Activated CD8-positive, alpha-beta memory T cell treated with anti-CD3 and anti-CD28 coated beads, Interleukin-2, amount 10 ng/mL, durations not matched to agents 7 days and 5 days (primary cell): ENCODE results near the gene SLC44A2. TPM values are rescaled to one million over a fixed set of nuclear protein-coding genes. Genes with fewer than 3 reads are reported as not detected.

Experiments
- ATAC-seq: fragments of 150-1000 bp; cut with Tn5 transposase; one replicate; pipeline ENCODE4 v1.10.0; 2021; ENCODE audit warnings: moderate library complexity
- CTCF ChIA-PET: fragments of 350-600 bp; sonication (Branson Sonifier 250); formaldehyde crosslinking; loops from one replicate; lab custom pipeline; 2021; ENCODE audit warnings: antibody characterized with exemption; lab: Charles Lee
- DNase-seq: peaks from one replicate; pipeline ENCODE4 v3.0.0-alpha.2; 2020
- H3K27ac Mint-ChIP-seq: one replicate; pipeline ENCODE4 v1.8.0; 2021; ENCODE audit warnings: mild to moderate bottlenecking, mixed read lengths
- H3K27me3 Mint-ChIP-seq: one replicate; pipeline ENCODE4 v1.8.0; 2021; ENCODE audit warnings: mixed read lengths
- H3K36me3 Mint-ChIP-seq: one replicate; pipeline ENCODE4 v1.8.0; 2021; ENCODE audit warnings: mild to moderate bottlenecking, mixed read lengths
- H3K4me1 Mint-ChIP-seq: one replicate; pipeline ENCODE4 v1.8.0; 2021; ENCODE audit warnings: mixed read lengths
- H3K4me3 Mint-ChIP-seq: one replicate; pipeline ENCODE4 v1.8.0; 2021; ENCODE audit warnings: mild to moderate bottlenecking, moderate library complexity, mixed read lengths
- H3K9me3 Mint-ChIP-seq: one replicate; pipeline ENCODE4 v1.8.0; 2022; ENCODE audit warnings: low read depth, mixed read lengths
- total RNA-seq, 2 experiments: library from RNA; stranded (reverse); gene quantifications; one replicate each; pipeline ENCODE4 v1.2.3, GENCODE V29; 2021

SLC44A2 gene
- total RNA-seq, 2 experiments from 2014 or later = 83.4 to 86.8 TPM

GRCh38 chr19:10691178-10691881, 66.0 kb downstream of the SLC44A2 start:
- DNase-seq = no peak
- Mint-ChIP-seq H3K9me3 (no peaks in the 10 kb centered on the region), H3K27ac (no peak overlapping the region), H3K4me1 (peaks cover 10% of the 10 kb centered on the region), H3K4me3 (no peak overlapping the region), H3K27me3 (peaks cover 3% of the 10 kb centered on the region), H3K36me3 (peaks cover 27% of the 10 kb centered on the region)
- CTCF ChIA-PET = interaction anchor here (1.1 to 1.5 kb wide), 3 partner anchors 8 to 48 kb away, joined by 3 to 4 read pairs (median 3); no protein-coding TSS in a partner anchor
- ATAC-seq = no peak

- H3K4me3 Mint-ChIP-seq = no peak overlapping the region
Observed at GRCh38 chr19:10691883-10692282, 66.5 kb downstream of the SLC44A2 start.

GRCh38 chr19:10692673-10693264, 67.4 kb downstream of the SLC44A2 start:
- Mint-ChIP-seq H3K27ac (no peak overlapping the region), H3K9me3 (no peaks in the 10 kb centered on the region), H3K36me3 (peaks cover 23% of the 10 kb centered on the region), H3K27me3 (peaks cover 12% of the 10 kb centered on the region), H3K4me1 (peaks cover 14% of the 10 kb centered on the region), H3K4me3 (no peak overlapping the region)
- no peak for DNase-seq
- ATAC-seq = no peak
- CTCF ChIA-PET = interaction anchor here (0.8 to 1.5 kb wide), 5 partner anchors 10 to 49 kb away, joined by 3 to 6 read pairs (median 3); no protein-coding TSS in a partner anchor

More at GRCh38 chr19:10691883-10692282, 66.5 kb downstream of the SLC44A2 start:
- Mint-ChIP-seq H3K27ac (no peak overlapping the region), H3K27me3 (peaks cover 5% of the 10 kb centered on the region), H3K36me3 (peaks cover 25% of the 10 kb centered on the region), H3K9me3 (no peaks in the 10 kb centered on the region), H3K4me1 (peaks cover 13% of the 10 kb centered on the region)
- CTCF ChIA-PET = interaction anchor here (0.8 to 1.5 kb wide), 5 partner anchors 8 to 48 kb away, joined by 3 to 6 read pairs (median 4); no protein-coding TSS in a partner anchor
- ATAC-seq (no peak), DNase-seq (no peak)

Other genes with a start within 250 kb of the SLC44A2 start
- 100 to 1,000 TPM; 277 to 296 TPM for gene TYK2, start 245.0 kb upstream of the SLC44A2 start, total RNA-seq
- gene CDC37, start 222.0 kb upstream of the SLC44A2 start, total RNA-seq = 100 to 1,000 TPM; 283 to 309 TPM
- 100 to 1,000 TPM in 1 of 2 experiments, 10 to 100 TPM in 1; 74.9 to 103 TPM for gene PDE4A, start 205.0 kb upstream of the SLC44A2 start, total RNA-seq
- gene KEAP1, start 122.2 kb upstream of the SLC44A2 start, total RNA-seq = 100 to 1,000 TPM in 1 of 2 experiments, 10 to 100 TPM in 1; 99.8 to 104 TPM
- 1 to 10 TPM in 1 of 2 experiments, under 1 TPM in 1; 0.14 to 1.4 TPM for gene S1PR5, start 108.1 kb upstream of the SLC44A2 start, total RNA-seq
- 10 to 100 TPM; 48.3 to 57.8 TPM for gene ATG4D, start 81.6 kb upstream of the SLC44A2 start, total RNA-seq
- gene KRI1, start 59.5 kb upstream of the SLC44A2 start, total RNA-seq = 10 to 100 TPM; 68.1 to 72.2 TPM
- 10 to 100 TPM; 40.9 to 73.3 TPM for gene CDKN2D, start 56.6 kb upstream of the SLC44A2 start, total RNA-seq
- not detected for gene AP1M2, start 38.2 kb upstream of the SLC44A2 start, total RNA-seq
- 100 to 1,000 TPM; 418 to 431 TPM for gene ILF3, start 28.8 kb downstream of the SLC44A2 start, total RNA-seq
- 10 to 100 TPM; 40.1 to 48.8 TPM for gene QTRT1, start 75.9 kb downstream of the SLC44A2 start, total RNA-seq
- 100 to 1,000 TPM; 267 to 315 TPM for gene DNM2, start 92.5 kb downstream of the SLC44A2 start, total RNA-seq
- gene TMED1, start 210.7 kb downstream of the SLC44A2 start, total RNA-seq = 10 to 100 TPM; 16.0 to 19.2 TPM
- 1 to 10 TPM; 1.2 to 1.7 TPM for gene C19orf38, start 222.9 kb downstream of the SLC44A2 start, total RNA-seq
- 10 to 100 TPM; 38.5 to 48.1 TPM for gene CARM1, start 246.0 kb downstream of the SLC44A2 start, total RNA-seq